ENCODE results near the gene TRIM27.
"Not testable (repeated sequence)": the region's sequence is repeated elsewhere in the genome, so short reads cannot be mapped to it uniquely, and the experiment has no call there.

GRCh38 chr6:28872157-28872817, 51.5 kb downstream of the TRIM27 start:
- TF ChIP-seq CTCF (IDR thresholded peaks at IDR 0.05; ENCODE audit: poor library complexity); EZH2 (IDR thresholded peaks at IDR 0.05; ENCODE audit: borderline replicate concordance); EZH2phosphoT487 (IDR thresholded peaks at IDR 0.05; ENCODE audit: low read depth, severe bottlenecking, unreplicated experiment): not testable (repeated sequence)

Measured in hepatocyte (in vitro differentiated cells).